HG03103 (cell line): ENCODE measurements around the gene WDFY4.

Experiments
- ATAC-seq: cut with Tn5 transposase; IDR thresholded peaks from one replicate; pipeline ENCODE4 v1.9.1; 2021; ENCODE audit warnings: low read depth; ENCODE audit not compliant: unreplicated experiment

Gene WDFY4

GRCh38 chr10:48895803-48896195 is 211.1 kb downstream of the WDFY4 start:
- no peak for ATAC-seq

- no peak for ATAC-seq
Measured at GRCh38 chr10:48896756-48897440, 212.2 kb downstream of the WDFY4 start.

- ATAC-seq, result no peak
Measured at GRCh38 chr10:48897441-48897790, 212.7 kb downstream of the WDFY4 start.

GRCh38 chr10:48898426-48898825 is 213.8 kb downstream of the WDFY4 start:
- ATAC-seq, result no peak

GRCh38 chr10:48899781-48900180 is 215.1 kb downstream of the WDFY4 start:
- no peak for ATAC-seq

GRCh38 chr10:48900371-48900801 is 215.7 kb downstream of the WDFY4 start:
- no peak for ATAC-seq

- ATAC-seq, result no peak
Measured at GRCh38 chr10:48901319-48901718, 216.6 kb downstream of the WDFY4 start.

- ATAC-seq, result no peak
Measured at GRCh38 chr10:48902096-48902495, 217.4 kb downstream of the WDFY4 start.

GRCh38 chr10:48903151-48903550 is 218.5 kb downstream of the WDFY4 start:
- no peak for ATAC-seq

- ATAC-seq, result no peak
Measured at GRCh38 chr10:48904861-48905260, 220.2 kb downstream of the WDFY4 start.

GRCh38 chr10:48905311-48905710 is 220.6 kb downstream of the WDFY4 start:
- ATAC-seq, result no peak

GRCh38 chr10:48906841-48907240 is 222.2 kb downstream of the WDFY4 start:
- no peak for ATAC-seq

GRCh38 chr10:48907730-48908129 is 223.1 kb downstream of the WDFY4 start:
- ATAC-seq, result no peak

GRCh38 chr10:48910548-48910947 is 225.9 kb downstream of the WDFY4 start:
- ATAC-seq, result no peak

- ATAC-seq, result no peak
Measured at GRCh38 chr10:48913674-48914073, 229.0 kb downstream of the WDFY4 start.

GRCh38 chr10:48923748-48924147 is 239.1 kb downstream of the WDFY4 start:
- no peak for ATAC-seq

- no peak for ATAC-seq
Measured at GRCh38 chr10:48924988-48925387, 240.3 kb downstream of the WDFY4 start.

- ATAC-seq, result no peak
Measured at GRCh38 chr10:48926255-48926654, 241.6 kb downstream of the WDFY4 start.

- no peak for ATAC-seq
Measured at GRCh38 chr10:48926764-48927540, 242.3 kb downstream of the WDFY4 start.

- ATAC-seq, result no peak
Measured at GRCh38 chr10:48929413-48929990, 244.8 kb downstream of the WDFY4 start.

- ATAC-seq, result no peak
Measured at GRCh38 chr10:48931188-48931587, 246.5 kb downstream of the WDFY4 start.
